ENCODE results near the gene ELMO3.

GRCh38 chr16:67227567-67227921 lies 28.6 kb downstream of the ELMO3 start:
- TF ChIP-seq CTCF (IDR thresholded peaks at IDR 0.05; ENCODE audit: insufficient read depth, low read length) = no peak
- TF ChIP-seq GABPA (IDR thresholded peaks at IDR 0.05; ENCODE audit: low read depth) = no peak
- no peak for TF ChIP-seq REST (IDR thresholded peaks at IDR 0.05; ENCODE audit: insufficient replicate concordance, low read depth)

Measured in HL-60 (cell line).